Occipital lobe (tissue), 2 donors: Measurements from ENCODE around the gene SLC9A6. TPM values are rescaled to one million over a fixed set of nuclear protein-coding genes. Genes with fewer than 3 reads are reported as not detected.
A peak's percentile ranks its signal among the peaks of the same experiment; 100 is the strongest.

Experiments
- DNase-seq: peaks from one replicate; lab custom pipeline; 2025; lab: John Stamatoyannopoulos, UW
- total RNA-seq: library from RNA; depleted of rRNA; stranded (reverse); fragments of >200 nt; gene quantifications from one replicate; pipeline ENCODE4 v1.2.3, GENCODE V29; 2014

Gene SLC9A6
- 140 TPM for total RNA-seq

GRCh38 chrX:135985157-135985972 lies at the start of gene SLC9A6:
Gene SLC9A6 (plus strand): TSS chrX:135985435. CDS start chrX:135985659, 224 bp downstream.
- peak; percentile 21 for DNase-seq

DNA sequence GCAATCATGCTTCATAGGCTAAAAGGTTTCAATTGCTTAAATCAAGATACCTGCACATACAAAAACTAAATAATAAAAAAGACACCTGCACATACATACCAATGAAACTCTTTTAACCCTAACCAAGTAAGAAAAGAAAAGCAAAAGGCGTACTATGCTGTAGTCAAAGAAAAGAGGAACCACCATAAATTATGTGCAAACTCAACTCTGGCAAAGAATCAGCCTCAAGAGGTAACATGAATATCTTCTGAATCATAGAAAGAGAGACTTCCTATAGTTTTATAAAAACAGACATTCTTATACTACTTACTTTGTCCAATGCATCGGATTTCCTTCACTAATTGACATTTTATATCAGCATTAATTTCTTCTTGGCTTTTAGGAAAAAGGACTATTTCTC lies 40.7 kb upstream of the SLC9A6 start:
- no peak for DNase-seq

- DNase-seq: no peak
Measured at GRCh38 chrX:135951291-135951690, 33.9 kb upstream of the SLC9A6 start.

GRCh38 chrX:135973025-135973547 lies 12.1 kb upstream of the SLC9A6 start:
- peak; percentile 5 for DNase-seq

DNA sequence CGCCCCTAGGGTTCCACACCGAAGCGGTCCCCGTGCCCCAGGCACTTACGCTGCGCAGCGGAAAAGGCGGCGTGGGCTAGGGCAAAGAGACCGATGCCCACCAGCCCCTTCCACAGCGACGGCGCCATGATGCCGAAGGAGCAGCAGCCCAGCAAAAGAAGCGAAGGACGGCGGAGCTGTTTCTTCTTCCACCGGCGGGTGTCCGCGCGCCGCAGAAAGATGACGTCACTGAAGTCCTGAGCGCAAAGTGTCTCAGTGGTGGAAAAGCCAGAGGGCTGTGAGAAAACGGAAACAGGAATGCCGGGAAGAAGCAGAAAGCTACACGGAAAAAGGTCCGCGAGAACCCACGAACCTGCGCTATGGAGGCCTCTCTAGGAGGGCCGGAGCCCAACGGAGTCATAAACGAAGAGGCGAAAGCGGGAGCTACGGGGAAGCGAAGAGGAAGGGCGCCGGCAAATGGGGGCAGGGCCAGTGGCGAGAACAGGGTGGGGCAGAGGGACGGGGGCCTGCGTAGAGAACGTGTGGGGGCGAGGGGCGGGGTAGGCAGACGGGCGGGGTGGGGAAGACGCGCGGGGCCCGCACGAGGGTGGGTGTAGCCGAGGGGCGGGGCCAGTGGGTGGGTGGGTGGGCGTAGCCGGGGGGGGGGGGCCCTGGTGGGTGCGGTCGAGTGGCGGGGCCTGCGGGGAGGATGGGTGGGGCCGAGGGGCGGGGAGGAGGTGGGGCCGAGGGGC lies 11.5 kb upstream of the SLC9A6 start, which contains the start of gene MMGT1:
Gene MMGT1, minus strand, starts transcription at position 441 of the 731 bp plus-strand sequence. Its CDS starts 313 bp downstream, at position 128.
- DNase-seq: peak; percentile 84

- DNase-seq: peak; percentile 78
Measured at GRCh38 chrX:135974279-135974856, 10.9 kb upstream of the SLC9A6 start.

GRCh38 chrX:135975421-135975820 lies 9.8 kb upstream of the SLC9A6 start:
- DNase-seq: no peak

- no peak for DNase-seq
Measured at GRCh38 chrX:135977611-135978010, 7.6 kb upstream of the SLC9A6 start.

DNA sequence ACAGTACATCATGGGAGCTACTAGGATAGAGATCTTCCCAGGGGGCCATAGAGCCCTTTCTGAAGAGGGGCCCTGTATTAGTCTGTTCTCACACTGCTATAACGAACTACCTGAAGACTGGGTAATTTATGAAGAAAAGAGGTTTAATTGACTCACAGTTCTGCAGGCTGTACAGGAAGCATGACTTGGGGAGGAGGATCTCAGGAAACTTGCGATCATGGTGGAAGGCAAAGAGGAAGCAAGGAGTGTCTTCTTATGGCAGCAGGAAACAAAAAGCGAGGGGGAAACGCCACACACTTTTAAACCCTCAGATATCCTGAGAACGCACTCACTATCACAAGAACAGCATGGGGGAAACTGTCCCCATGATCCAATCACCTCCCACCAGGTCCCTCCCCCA lies 4.2 kb upstream of the SLC9A6 start:
- no peak for DNase-seq

- no peak for DNase-seq
Measured at GRCh38 chrX:135981668-135982067, 3.6 kb upstream of the SLC9A6 start.

DNA sequence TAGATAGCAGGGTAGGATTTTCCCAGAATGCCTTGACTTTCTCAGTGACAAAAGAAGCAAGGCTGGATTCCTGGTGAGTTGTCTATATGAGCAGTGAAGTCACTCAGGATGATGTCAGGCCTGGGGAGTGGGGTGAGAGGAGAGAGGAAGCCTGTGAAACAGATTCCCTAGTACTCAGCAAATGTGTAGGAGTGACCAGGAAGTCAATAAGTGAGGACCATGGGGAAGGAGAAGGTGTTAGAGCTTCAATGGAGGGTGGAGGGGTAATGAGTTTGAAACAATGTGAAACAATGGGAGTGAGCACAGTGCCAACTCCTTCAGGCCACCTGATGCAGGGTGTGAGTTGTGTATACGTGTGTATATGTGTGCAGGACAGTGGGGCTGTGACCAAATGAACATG lies 2.4 kb upstream of the SLC9A6 start:
- no peak for DNase-seq

DNA sequence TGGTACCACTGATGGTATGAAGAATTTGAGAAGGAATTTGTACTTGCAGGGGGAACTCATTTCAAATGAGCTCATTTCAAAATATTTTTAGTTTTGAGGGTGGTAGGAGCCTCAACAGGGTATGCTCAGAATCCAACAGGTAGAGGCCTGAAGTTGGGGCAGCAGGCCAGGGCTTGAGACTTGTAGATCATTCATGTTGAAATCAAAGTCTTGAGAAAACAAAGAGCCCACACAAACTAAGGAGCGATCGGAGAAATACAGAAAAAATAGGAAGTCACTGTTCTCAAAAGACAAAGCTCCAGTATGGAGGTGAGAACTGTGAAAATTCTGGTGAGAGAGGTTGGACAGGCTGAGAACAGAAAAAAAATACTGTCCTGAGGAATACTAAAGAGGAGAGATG lies 979 bp upstream of the SLC9A6 start:
- no peak for DNase-seq

DNA sequence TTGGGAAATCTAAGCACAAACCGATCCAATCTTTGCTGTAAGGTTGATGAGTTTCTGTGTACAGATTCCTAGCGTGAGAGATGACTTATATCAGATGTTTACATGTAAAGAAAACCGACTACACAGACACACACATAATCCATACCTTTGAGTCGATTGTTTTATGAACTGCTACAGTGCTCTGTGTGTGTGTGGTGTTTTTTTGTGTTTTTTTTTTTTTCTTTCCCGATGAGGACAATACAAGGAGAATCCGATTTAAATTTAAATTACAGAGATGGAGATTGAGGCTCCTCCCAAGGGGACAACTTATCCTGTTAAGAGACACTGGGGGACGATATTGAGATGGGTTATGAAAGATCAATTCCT lies 461 bp upstream of the SLC9A6 start:
- no peak for DNase-seq

DNA sequence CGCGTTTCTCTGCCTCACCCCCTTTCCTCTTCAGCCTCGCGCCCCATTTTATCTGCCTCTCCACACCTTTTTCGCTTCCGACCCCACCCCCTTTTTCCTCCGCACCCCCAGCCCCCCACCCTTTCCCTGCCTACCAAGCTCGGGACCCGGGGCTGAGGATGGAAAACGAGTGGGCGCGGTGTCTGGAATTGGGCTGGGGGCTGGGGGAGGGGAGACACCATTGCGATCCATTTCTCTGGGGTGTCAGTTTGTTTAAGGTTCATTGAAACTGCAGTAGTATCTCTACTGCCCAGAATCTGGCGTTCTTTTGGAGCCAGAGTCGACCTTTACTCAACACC lies 707 bp downstream of the SLC9A6 start:
- no peak for DNase-seq

GRCh38 chrX:135988245-135988644 lies 3.0 kb downstream of the SLC9A6 start:
- DNase-seq: no peak

- no peak for DNase-seq
Measured at GRCh38 chrX:136015016-136015415, 29.8 kb downstream of the SLC9A6 start.

DNA sequence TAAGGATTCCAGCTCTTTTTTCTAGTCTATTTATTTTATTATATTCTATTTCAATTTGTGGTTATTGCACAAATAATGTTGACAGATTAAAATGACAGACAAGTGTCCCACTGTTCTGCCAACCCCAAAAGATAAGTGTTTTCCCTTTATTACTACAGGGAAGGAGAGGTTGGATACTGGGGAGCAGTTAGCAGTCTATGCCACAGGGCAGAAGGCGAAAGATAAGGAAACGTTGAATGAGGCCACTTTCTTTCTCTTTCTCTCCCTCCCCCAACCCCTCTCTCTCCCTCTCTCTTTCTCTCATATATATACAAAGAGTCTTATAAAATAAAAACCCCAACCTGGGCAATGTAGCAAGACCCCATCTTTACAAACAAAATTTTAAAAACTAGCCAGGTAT lies 31.6 kb downstream of the SLC9A6 start:
- no peak for DNase-seq

DNA sequence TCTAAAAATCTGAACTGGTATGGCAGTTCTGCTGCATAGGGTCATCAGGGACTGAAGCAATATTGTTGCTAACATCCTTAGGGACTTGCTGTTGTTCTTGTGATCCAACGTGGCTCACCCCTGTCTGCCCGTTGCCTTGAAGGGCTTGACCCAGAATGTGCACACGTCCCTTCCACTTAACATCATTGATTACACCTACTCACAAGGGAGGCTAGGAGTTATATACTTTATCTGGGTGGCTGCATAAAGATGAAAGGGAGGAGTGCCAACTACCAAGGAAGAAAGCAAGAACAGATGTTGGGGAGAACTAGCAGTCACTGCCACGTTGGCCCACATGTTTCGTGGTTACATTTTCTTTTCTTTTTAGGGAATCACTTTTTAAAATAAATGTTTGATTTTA lies 34.0 kb downstream of the SLC9A6 start:
- no peak for DNase-seq

- DNase-seq: no peak
Measured at GRCh38 chrX:136021160-136021559, 35.9 kb downstream of the SLC9A6 start.

DNA sequence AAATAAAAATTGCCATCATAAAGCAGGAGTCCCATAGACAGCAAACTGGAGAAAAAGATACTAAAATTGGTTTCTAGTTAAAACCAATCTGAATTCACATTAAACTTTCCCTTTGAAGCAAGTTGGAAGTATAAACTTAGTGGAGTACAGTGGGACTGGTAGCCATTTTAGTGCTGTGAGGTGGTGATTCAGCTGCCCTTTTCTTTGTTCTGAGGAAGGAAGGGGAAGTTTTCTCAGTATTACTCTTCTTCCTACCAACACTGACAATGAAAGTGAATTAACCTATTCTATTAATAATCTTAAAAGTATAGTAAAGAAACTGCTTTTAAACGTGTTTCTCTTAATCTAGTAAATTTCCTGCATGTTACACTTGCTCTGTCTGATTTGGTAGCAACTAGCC lies 36.7 kb downstream of the SLC9A6 start:
- DNase-seq: no peak

DNA sequence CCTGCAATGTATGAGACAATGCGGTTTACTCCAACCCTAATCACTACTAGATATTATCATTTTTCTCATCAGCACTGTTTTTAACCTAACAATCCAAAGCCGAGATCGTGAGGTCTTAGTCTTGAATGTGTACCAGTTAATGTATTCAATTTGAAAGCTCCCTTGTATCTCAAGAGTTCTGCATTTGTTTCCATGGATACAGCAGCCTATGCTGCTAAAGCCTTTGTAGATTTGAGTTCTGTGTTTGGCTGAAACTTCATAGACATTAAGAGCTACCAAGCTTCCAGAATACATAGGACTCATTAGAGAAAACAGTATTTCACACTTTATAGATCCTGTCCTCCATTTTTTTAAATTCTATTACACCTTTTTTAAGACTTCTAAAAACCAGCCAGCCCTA lies 39.9 kb downstream of the SLC9A6 start:
- DNase-seq: no peak

- DNase-seq: no peak
Measured at GRCh38 chrX:136028383-136028984, 43.2 kb downstream of the SLC9A6 start.
